OCI-M2 (cell line): ENCODE data around the gene IL34.

Source experiments
- DNase-seq: peaks from one replicate; lab custom pipeline; 2025; ENCODE audit not compliant: unreplicated experiment; lab: John Stamatoyannopoulos, UW

IL34 gene

GRCh38 chr16:70676675-70677498, 30.5 kb downstream of the IL34 start:
- DNase-seq, result no peak

GRCh38 chr16:70677499-70678120, 31.3 kb downstream of the IL34 start:
- no peak for DNase-seq

- DNase-seq, result no peak
These were observed 31.9 kb downstream of the IL34 start for GRCh38 chr16:70678121-70678897.

GRCh38 chr16:70678898-70679670, 32.7 kb downstream of the IL34 start:
- no peak for DNase-seq

GRCh38 chr16:70679671-70680494, 33.5 kb downstream of the IL34 start:
- DNase-seq, result no peak

GRCh38 chr16:70680495-70681381, 34.4 kb downstream of the IL34 start:
- no peak for DNase-seq

- no peak for DNase-seq
These were observed 35.3 kb downstream of the IL34 start for GRCh38 chr16:70681382-70682238.

- DNase-seq, result no peak
These were observed 36.1 kb downstream of the IL34 start for GRCh38 chr16:70682239-70683145.

GRCh38 chr16:70683146-70683944, 37.0 kb downstream of the IL34 start:
- no peak for DNase-seq

- DNase-seq, result no peak
These were observed 38.0 kb downstream of the IL34 start for GRCh38 chr16:70684146-70685060.

GRCh38 chr16:70685061-70685937, 38.9 kb downstream of the IL34 start:
- no peak for DNase-seq

GRCh38 chr16:70685938-70686375, 39.6 kb downstream of the IL34 start, which contains the start of gene MTSS2:
Gene MTSS2, minus strand, starts transcription at chr16:70686053. Its CDS starts 262 bp downstream, at chr16:70685791.
- DNase-seq, result no peak

GRCh38 chr16:70686376-70687101, 40.2 kb downstream of the IL34 start:
- DNase-seq, result no peak

GRCh38 chr16:70687102-70687511, 40.7 kb downstream of the IL34 start:
- no peak for DNase-seq
